Endothelial cell (in vitro differentiated cells): Measurements from ENCODE around the gene KIAA0753. TPM values are rescaled to one million over a fixed set of nuclear protein-coding genes. Genes with fewer than 3 reads are reported as not detected.

Experiments used
- DNase-seq: peaks from one replicate; pipeline ENCODE4 v3.0.0; 2021; ENCODE audit warnings: low spot score
- H3K27ac Mint-ChIP-seq: one replicate; pipeline ENCODE4 v1.8.0; 2021; ENCODE audit warnings: mixed read lengths, inconsistent platforms; ENCODE audit not compliant: unreplicated experiment
- H3K27me3 Mint-ChIP-seq: one replicate; pipeline ENCODE4 v1.8.0; 2021; ENCODE audit warnings: mild to moderate bottlenecking, moderate library complexity, mixed read lengths, inconsistent platforms; ENCODE audit not compliant: unreplicated experiment
- H3K36me3 Mint-ChIP-seq: one replicate; pipeline ENCODE4 v1.8.0; 2021; ENCODE audit warnings: mild to moderate bottlenecking, low read depth, mixed read lengths, inconsistent platforms; ENCODE audit not compliant: unreplicated experiment
- H3K4me1 Mint-ChIP-seq: one replicate; pipeline ENCODE4 v1.8.0; 2021; ENCODE audit warnings: mild to moderate bottlenecking, mixed read lengths, inconsistent platforms; ENCODE audit not compliant: unreplicated experiment
- H3K4me3 Mint-ChIP-seq: one replicate; pipeline ENCODE4 v1.8.0; 2021; ENCODE audit warnings: mild to moderate bottlenecking, mixed read lengths, inconsistent platforms; ENCODE audit not compliant: unreplicated experiment
- H3K9me3 Mint-ChIP-seq: one replicate; pipeline ENCODE4 v1.8.0; 2021; ENCODE audit warnings: mixed read lengths, inconsistent platforms; ENCODE audit not compliant: unreplicated experiment
- CTCF ChIP-seq: fragments of 200-600 bp; sonication (generic); IDR thresholded peaks from one replicate; pipeline ENCODE4 v1.5.0; 2021; ENCODE audit warnings: antibody characterized with exemption; ENCODE audit not compliant: unreplicated experiment
- total RNA-seq: library from RNA; stranded (reverse); fragmentation: NEBNext Ultra II Directional; extraction: Animal tissue kit (Norgen Biotek cat#: 25700); gene quantifications from one replicate; pipeline ENCODE4 v1.2.1, GENCODE V29; 2021; ENCODE audit not compliant: unreplicated experiment

KIAA0753 gene
- total RNA-seq, 1 donor from 2014 or later = 22.6 TPM

- H3K27me3 Mint-ChIP-seq = peaks cover 16% of the 10 kb centered on the region
- H3K4me3 Mint-ChIP-seq = peak overlapping the region; percentile 96
- peaks cover 14% of the 10 kb centered on the region for H3K36me3 Mint-ChIP-seq
- no peaks in the 10 kb centered on the region for H3K9me3 Mint-ChIP-seq
- TF ChIP-seq CTCF = no peak
- peak overlapping the region; percentile 99 for H3K27ac Mint-ChIP-seq
- DNase-seq = peak; percentile 46
- H3K4me1 Mint-ChIP-seq = peaks cover 14% of the 10 kb centered on the region
Measured at GRCh38 chr17:6639586-6640535, 650 bp downstream of the KIAA0753 start.

- H3K27ac Mint-ChIP-seq = peak overlapping the region; percentile 61
- DNase-seq = no peak
- H3K9me3 Mint-ChIP-seq = no peaks in the 10 kb centered on the region
- peaks cover 12% of the 10 kb centered on the region for H3K36me3 Mint-ChIP-seq
- peak overlapping the region; percentile 96 for H3K4me3 Mint-ChIP-seq
- H3K4me1 Mint-ChIP-seq = peaks cover 14% of the 10 kb centered on the region
- peaks cover 16% of the 10 kb centered on the region for H3K27me3 Mint-ChIP-seq
- no peak for TF ChIP-seq CTCF
Measured at GRCh38 chr17:6639014-6639585, 1.4 kb downstream of the KIAA0753 start.

GRCh38 chr17:6638046-6638908, 2.2 kb downstream of the KIAA0753 start:
- H3K36me3 Mint-ChIP-seq = peaks cover 18% of the 10 kb centered on the region
- no peak for DNase-seq
- no peak overlapping the region for H3K27ac Mint-ChIP-seq
- H3K4me1 Mint-ChIP-seq = peaks cover 14% of the 10 kb centered on the region
- TF ChIP-seq CTCF = no peak
- no peaks in the 10 kb centered on the region for H3K9me3 Mint-ChIP-seq
- H3K4me3 Mint-ChIP-seq = peak overlapping the region; percentile 71
- peaks cover 16% of the 10 kb centered on the region for H3K27me3 Mint-ChIP-seq

GRCh38 chr17:6637458-6637840, 3.1 kb downstream of the KIAA0753 start:
- H3K9me3 Mint-ChIP-seq = no peaks in the 10 kb centered on the region
- DNase-seq = no peak
- H3K36me3 Mint-ChIP-seq = peaks cover 26% of the 10 kb centered on the region
- H3K4me3 Mint-ChIP-seq = no peak overlapping the region
- H3K27ac Mint-ChIP-seq = no peak overlapping the region
- no peak for TF ChIP-seq CTCF
- H3K27me3 Mint-ChIP-seq = peaks cover 16% of the 10 kb centered on the region
- peaks cover 14% of the 10 kb centered on the region for H3K4me1 Mint-ChIP-seq
